Activated T-cell treated with anti-CD3 and anti-CD28 coated beads for 1 hour (primary cell): ENCODE results near the gene OR4D2.
"Not testable (repeated sequence)": the region's sequence is repeated elsewhere in the genome, so short reads cannot be mapped to it uniquely, and the experiment has no call there.

Source experiments
- DNase-seq: peaks from one replicate; pipeline ENCODE4 v3.0.0-alpha.2; 2020; ENCODE audit warnings: low read depth

Gene OR4D2

GRCh38 chr17:58166682-58167081 lies at the start of gene OR4D2:
Gene OR4D2 (plus strand): TSS chr17:58166982. CDS start chr17:58169656, 2,674 bp downstream.
- DNase-seq = no peak

GRCh38 chr17:58117382-58117781 lies 49.4 kb upstream of the OR4D2 start:
- DNase-seq = no peak

GRCh38 chr17:58119491-58119890 lies 47.3 kb upstream of the OR4D2 start:
- no peak for DNase-seq

- peak; percentile 22 for DNase-seq
Observed at GRCh38 chr17:58120195-58120822, 46.5 kb upstream of the OR4D2 start.

GRCh38 chr17:58121925-58122324 lies 44.9 kb upstream of the OR4D2 start:
- no peak for DNase-seq

GRCh38 chr17:58127846-58128245 lies 38.9 kb upstream of the OR4D2 start:
- DNase-seq = no peak

GRCh38 chr17:58132697-58133096 lies 34.1 kb upstream of the OR4D2 start:
- DNase-seq = not testable (repeated sequence)

- DNase-seq = no peak
Observed at GRCh38 chr17:58136669-58137279, 30.0 kb upstream of the OR4D2 start.

- DNase-seq = no peak
Observed at GRCh38 chr17:58141505-58141904, 25.3 kb upstream of the OR4D2 start.

- not testable (repeated sequence) for DNase-seq
Observed at GRCh38 chr17:58143335-58143734, 23.4 kb upstream of the OR4D2 start.

GRCh38 chr17:58144801-58145200 lies 22.0 kb upstream of the OR4D2 start:
- DNase-seq = no peak

- DNase-seq = no peak
Observed at GRCh38 chr17:58147930-58148434, 18.8 kb upstream of the OR4D2 start, which contains the start of gene OR4D1. Gene OR4D1 (plus strand): TSS chr17:58148384. CDS start chr17:58155154, 6,770 bp downstream.

GRCh38 chr17:58148609-58149008 lies 18.2 kb upstream of the OR4D2 start:
- no peak for DNase-seq

- no peak for DNase-seq
Observed at GRCh38 chr17:58150394-58150793, 16.4 kb upstream of the OR4D2 start.

- DNase-seq = peak; percentile 38
Observed at GRCh38 chr17:58153046-58153445, 13.7 kb upstream of the OR4D2 start.

- DNase-seq = no peak
Observed at GRCh38 chr17:58153671-58154070, 13.1 kb upstream of the OR4D2 start.

- peak; percentile 42 for DNase-seq
Observed at GRCh38 chr17:58156839-58157803, 9.7 kb upstream of the OR4D2 start.

- no peak for DNase-seq
Observed at GRCh38 chr17:58158181-58158580, 8.6 kb upstream of the OR4D2 start.

GRCh38 chr17:58161566-58161965 lies 5.2 kb upstream of the OR4D2 start:
- no peak for DNase-seq

- no peak for DNase-seq
Observed at GRCh38 chr17:58165981-58166380, 801 bp upstream of the OR4D2 start.

- no peak for DNase-seq
Observed at GRCh38 chr17:58170622-58171021, 3.8 kb downstream of the OR4D2 start.

GRCh38 chr17:58172369-58173071 lies 5.7 kb downstream of the OR4D2 start:
- DNase-seq = no peak
